IMR-90 (cell line): ENCODE measurements around the gene CACNA2D1. TPM values are rescaled to one million over a fixed set of nuclear protein-coding genes. Genes with fewer than 3 reads are reported as not detected.

Experiments used
- ATAC-seq: fragments of 200-7000 bp; cut with Tn5 transposase; 2 replicates; pipeline ENCODE4 v1.9.1; 2020; ENCODE audit warnings: low read depth, mild to moderate bottlenecking, moderate library complexity
- BruUV-seq: library from RNA; stranded (reverse); fragments of 400-500 nt; replicated peaks from 2 replicates; lab custom pipeline; 2021; lab: Mats Ljungman, UMichigan
- CTCF ChIA-PET: fragments of 300-600 bp; formaldehyde crosslinking; extraction: SDS; loops from one replicate; lab custom pipeline; 2021; ENCODE audit warnings: antibody characterized with exemption; lab: Yijun Ruan, JAX
- POLR2A ChIA-PET: fragments of 300-600 bp; sonication (Branson Sonifier 250); formaldehyde crosslinking; loops from one replicate; lab custom pipeline; 2022; ENCODE audit warnings: antibody characterized with exemption; ENCODE audit not compliant: unreplicated experiment; lab: Charles Lee
- DNase-seq: peaks from one replicate; pipeline ENCODE4 v3.0.0; 2013
- H2AFZ ChIP-seq: replicated peaks from 2 replicates; pipeline ENCODE3; 2013; ENCODE audit warnings: low read length, mild to moderate bottlenecking; ENCODE audit not compliant: poor library complexity
- H2AK5ac ChIP-seq: 2 replicates; pipeline ENCODE4 v1.6.1; 2013; ENCODE audit warnings: low read depth, low read length, inconsistent platforms
- H2AK9ac ChIP-seq: replicated peaks from 2 replicates; pipeline ENCODE3; 2013; ENCODE audit warnings: mild to moderate bottlenecking, low read depth, low read length, moderate library complexity; ENCODE audit not compliant: poor library complexity
- H2BK120ac ChIP-seq: 2 replicates; pipeline ENCODE4 v1.6.1; 2013; ENCODE audit warnings: low read depth, low read length, inconsistent platforms
- H2BK15ac ChIP-seq: 3 replicates; pipeline ENCODE4 v1.6.1; 2013; ENCODE audit warnings: low read depth, low read length, inconsistent platforms
- H2BK20ac ChIP-seq: 2 replicates; pipeline ENCODE4 v1.6.1; 2013; ENCODE audit warnings: low read depth, mild to moderate bottlenecking, inconsistent platforms, low read length, moderate library complexity
- H2BK5ac ChIP-seq: 2 replicates; pipeline ENCODE4 v1.6.1; 2013; ENCODE audit warnings: mild to moderate bottlenecking, low read depth, low read length, inconsistent platforms; ENCODE audit not compliant: poor library complexity, severe bottlenecking
- H3K14ac ChIP-seq: replicated peaks from 2 replicates; pipeline ENCODE4 v1.6.1; 2013; ENCODE audit warnings: low read depth, low read length, inconsistent platforms
- H3K18ac ChIP-seq: 2 replicates; pipeline ENCODE4 v1.6.1; 2013; ENCODE audit warnings: low read depth, low read length, control low read depth
- H3K23ac ChIP-seq: 2 replicates; pipeline ENCODE4 v1.6.1; 2013; ENCODE audit warnings: low read depth, low read length, inconsistent platforms
- H3K27ac ChIP-seq: 2 replicates; pipeline ENCODE4 v1.5.1; 2013; ENCODE audit warnings: mild to moderate bottlenecking, control low read depth, low read length; ENCODE audit not compliant: insufficient read depth
- H3K27me3 ChIP-seq: 2 replicates; pipeline ENCODE4 v1.6.1; 2013; ENCODE audit warnings: low read length; ENCODE audit not compliant: control insufficient read depth, insufficient read depth
- H3K36me3 ChIP-seq: 2 replicates; pipeline ENCODE4 v1.6.1; 2013; ENCODE audit warnings: low read length, mixed read lengths; ENCODE audit not compliant: control insufficient read depth, insufficient read depth
- H3K4ac ChIP-seq: 2 replicates; pipeline ENCODE4 v1.6.1; 2013; ENCODE audit warnings: low read depth, low read length, inconsistent platforms
- H3K4me1 ChIP-seq: 2 replicates; pipeline ENCODE4 v1.6.1; 2013; ENCODE audit warnings: low read length, mixed read lengths; ENCODE audit not compliant: control insufficient read depth, insufficient read depth
- H3K4me2 ChIP-seq: 2 replicates; pipeline ENCODE4 v1.6.1; 2013; ENCODE audit warnings: low read depth, mild to moderate bottlenecking, control low read depth, low read length, moderate library complexity
- H3K4me3 ChIP-seq: 2 replicates; pipeline ENCODE4 v1.5.1; 2013; ENCODE audit warnings: low read depth, mild to moderate bottlenecking, control low read depth, low read length, moderate library complexity; ENCODE audit not compliant: insufficient read depth
- H3K56ac ChIP-seq: 2 replicates; pipeline ENCODE4 v1.6.1; 2013; ENCODE audit warnings: low read length, inconsistent platforms; ENCODE audit not compliant: insufficient read depth; ENCODE audit errors: extremely low read depth
- H3K79me1 ChIP-seq, 2 experiments: 2 replicates each; pipeline ENCODE4 v1.6.1; 2013; ENCODE audit warnings: low read length in 2 of 2, inconsistent platforms in 1 of 2, low read depth in 1 of 2
- H3K9ac ChIP-seq: 2 replicates; pipeline ENCODE4 v1.6.1; 2013; ENCODE audit warnings: low read depth, low read length, control low read depth
- H3K9me1 ChIP-seq: 2 replicates; pipeline ENCODE4 v1.6.1; 2013; ENCODE audit warnings: low read length, inconsistent platforms; ENCODE audit not compliant: insufficient read depth
- H3K9me3 ChIP-seq: 2 replicates; pipeline ENCODE4 v1.6.1; 2013; ENCODE audit warnings: low read length; ENCODE audit not compliant: control insufficient read depth, insufficient read depth
- H4K20me1 ChIP-seq: 2 replicates; pipeline ENCODE4 v1.6.1; 2013; ENCODE audit warnings: low read length, inconsistent platforms; ENCODE audit not compliant: insufficient read depth
- H4K5ac ChIP-seq: 2 replicates; pipeline ENCODE4 v1.6.1; 2013; ENCODE audit warnings: mild to moderate bottlenecking, low read depth, low read length, control low read depth
- H4K8ac ChIP-seq, 2 experiments: 2 replicates each; pipeline ENCODE4 v1.6.1; 2013; ENCODE audit warnings: low read depth in 2 of 2, low read length in 2 of 2, control low read depth in 1 of 2, inconsistent platforms in 1 of 2
- H4K91ac ChIP-seq: 2 replicates; pipeline ENCODE4 v1.6.1; 2013; ENCODE audit warnings: low read depth, low read length, inconsistent platforms; ENCODE audit not compliant: insufficient read depth
- BHLHE40 ChIP-seq: fragments of 150-350 bp; IDR thresholded peaks from 2 replicates; pipeline ENCODE4 v1.6.1; 2016; ENCODE audit warnings: mild to moderate bottlenecking, low read depth, low read length
- FOS ChIP-seq: fragments of 150-350 bp; IDR thresholded peaks from 2 replicates; pipeline ENCODE4 v1.6.1; 2016; ENCODE audit warnings: low read depth, low read length
- MAZ ChIP-seq: IDR thresholded peaks from 2 replicates; pipeline ENCODE4 v1.6.1; 2012; ENCODE audit warnings: low read depth, mild to moderate bottlenecking, low read length, improper control_type of control experiment, moderate library complexity, borderline replicate concordance
- RAD21 ChIP-seq: IDR thresholded peaks from 2 replicates; pipeline ENCODE4 v1.6.1; 2012; ENCODE audit warnings: low read length, improper control_type of control experiment
- RCOR1 ChIP-seq: IDR thresholded peaks from 2 replicates; pipeline ENCODE4 v1.6.1; 2012; ENCODE audit warnings: mild to moderate bottlenecking, low read length, improper control_type of control experiment; ENCODE audit not compliant: insufficient replicate concordance
- WGBS, 2 experiments: methylation state at CpG; one replicate each; pipeline versions ENCODE4 v1.1.5 to v1.1.7; 2013; ENCODE audit warnings: missing lambda C conversion rate in 2 of 2; ENCODE audit not compliant: insufficient read length in 1 of 2; ENCODE audit errors: extremely low coverage in 2 of 2; 5-methylcytosine and 5-hydroxymethylcytosine counted together
- dilution Hi-C: fragments of 300-500 bp; cut with HindIII; formaldehyde crosslinking; loops from one replicate; pipeline ENCODE4 v1.14.3; 2018; ENCODE audit warnings: low sequenced_read_pairs; ENCODE audit not compliant: unreplicated experiment
- in situ Hi-C: fragments of 300-500 bp; cut with MboI; formaldehyde crosslinking; loops from 3 replicates; pipeline ENCODE4 v1.14.3; 2019; ENCODE audit warnings: low sequenced_read_pairs, inconsistent platforms, mixed read lengths
- intact Hi-C: fragments of 100-400 bp; cut with micrococcal nuclease; formaldehyde crosslinking; loops from 2 replicates; pipeline ENCODE4 v1.10.0; 2022
- polyA plus RNA-seq, 3 experiments: library from polyadenylated mRNA; depleted of rRNA; stranded (reverse); fragments of >200 nt; gene quantifications; 2 replicates each; pipeline ENCODE4 v1.2.3, GENCODE V29; 2012; ENCODE audit warnings: low replicate concordance in 1 of 3
- total RNA-seq: library from RNA; depleted of rRNA; stranded (reverse); fragments of >200 nt; gene quantifications from 2 replicates; pipeline ENCODE4 v1.2.3, GENCODE V29; 2012
- TF ChIP-seq, protein P1 (sequence below): conservative IDR thresholded peaks from 2 replicates; pipeline ENCODE4 v1.5.1; 2012; ENCODE audit warnings: mild to moderate bottlenecking, low read depth, low read length, improper control_type of control experiment

Gene CACNA2D1
- total and polyA plus RNA-seq, 2 of the 4 experiments (the other 2 are of a cell fraction), result 5.8 to 21.9 TPM

DNA sequence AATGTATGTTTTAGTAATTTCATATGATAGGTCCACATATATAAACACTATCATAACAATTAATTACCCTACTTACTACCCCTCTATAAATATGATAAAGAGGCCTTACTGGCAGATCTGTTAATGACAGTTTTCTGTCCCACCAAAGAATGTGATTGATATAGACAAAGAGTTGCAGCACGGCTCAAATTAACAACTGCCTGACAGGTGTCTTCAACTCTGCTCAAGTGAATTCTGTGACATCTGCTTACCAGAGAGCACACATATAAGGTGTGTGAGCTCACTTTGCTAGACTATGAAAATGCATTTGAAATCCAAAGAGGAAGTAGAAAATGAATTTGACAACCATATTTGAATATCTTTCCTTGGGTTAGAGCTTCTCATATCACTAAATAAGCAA is 36.6 kb downstream of the CACNA2D1 start:
- Histone ChIP-seq H4K20me1 (no peaks in the 10 kb centered on the region), H3K4ac (no peak overlapping the region), H3K23ac (no peak overlapping the region), H3K79me1 (peaks cover 11% of the 10 kb centered on the region in 2 experiments; a peak in 3 of 4 replicates), H2AFZ (no peak overlapping the region), H2BK20ac (0 out of 2 replicates have a peak overlapping the region, but pooled peaks have one; percentile 10), H3K9ac (no peak overlapping the region), H2BK120ac (no peak overlapping the region), H3K9me3 (no peaks in the 10 kb centered on the region), H4K8ac (no peak overlapping the region), H4K5ac (no peak overlapping the region), H2AK5ac (no peak overlapping the region), H3K56ac (no peak overlapping the region), H2BK5ac (no peak overlapping the region), H3K18ac (no peak overlapping the region), H3K14ac (no peak overlapping the region), H3K4me3 (no peak overlapping the region), H3K27ac (no peak overlapping the region), H3K4me1 (no peaks in the 10 kb centered on the region), H4K91ac (no peak overlapping the region), H3K4me2 (no peak overlapping the region), H3K9me1 (no peaks in the 10 kb centered on the region; the same call in 1 of the 2 replicates), H2AK9ac (no peak overlapping the region), H3K36me3 (no peaks in the 10 kb centered on the region), H3K27me3 (no peaks in the 10 kb centered on the region), H2BK15ac (no peak overlapping the region)
- dilution Hi-C loops, result no loop called here
- intact Hi-C loops, result no loop called here
- ChIA-PET CTCF (no interaction called here), POLR2A (no interaction called here)
- in situ Hi-C loops, result no loop called here
- ATAC-seq (no peak), DNase-seq (peak; percentile 12)
- TF ChIP-seq RAD21, result no peak
- TF ChIP-seq, protein P1, sequence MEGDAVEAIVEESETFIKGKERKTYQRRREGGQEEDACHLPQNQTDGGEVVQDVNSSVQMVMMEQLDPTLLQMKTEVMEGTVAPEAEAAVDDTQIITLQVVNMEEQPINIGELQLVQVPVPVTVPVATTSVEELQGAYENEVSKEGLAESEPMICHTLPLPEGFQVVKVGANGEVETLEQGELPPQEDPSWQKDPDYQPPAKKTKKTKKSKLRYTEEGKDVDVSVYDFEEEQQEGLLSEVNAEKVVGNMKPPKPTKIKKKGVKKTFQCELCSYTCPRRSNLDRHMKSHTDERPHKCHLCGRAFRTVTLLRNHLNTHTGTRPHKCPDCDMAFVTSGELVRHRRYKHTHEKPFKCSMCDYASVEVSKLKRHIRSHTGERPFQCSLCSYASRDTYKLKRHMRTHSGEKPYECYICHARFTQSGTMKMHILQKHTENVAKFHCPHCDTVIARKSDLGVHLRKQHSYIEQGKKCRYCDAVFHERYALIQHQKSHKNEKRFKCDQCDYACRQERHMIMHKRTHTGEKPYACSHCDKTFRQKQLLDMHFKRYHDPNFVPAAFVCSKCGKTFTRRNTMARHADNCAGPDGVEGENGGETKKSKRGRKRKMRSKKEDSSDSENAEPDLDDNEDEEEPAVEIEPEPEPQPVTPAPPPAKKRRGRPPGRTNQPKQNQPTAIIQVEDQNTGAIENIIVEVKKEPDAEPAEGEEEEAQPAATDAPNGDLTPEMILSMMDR, result no peak
- TF ChIP-seq RCOR1, result no peak
- TF ChIP-seq FOS, result no peak
- no peak for TF ChIP-seq BHLHE40
- no peak for TF ChIP-seq MAZ
- BruUV-seq, result no TSS peak
- no CpG with 5 or more reads among the region's 1 CpG for WGBS, 2 experiments
